Progenitor cell of endocrine pancreas (in vitro differentiated cells): ENCODE data around the gene FCRLA. TPM values are rescaled to one million over a fixed set of nuclear protein-coding genes. Genes with fewer than 3 reads are reported as not detected.
A peak's percentile ranks its signal among the peaks of the same experiment; 100 is the strongest.

Experiments used
- DNase-seq: peaks from one replicate; pipeline ENCODE4 v3.0.0; 2021; ENCODE audit warnings: low spot score; ENCODE audit not compliant: unreplicated experiment
- H3K27ac Mint-ChIP-seq: 2 replicates; pipeline ENCODE4 v1.8.0; 2021; ENCODE audit warnings: mild to moderate bottlenecking, moderate library complexity, mixed read lengths
- H3K27me3 Mint-ChIP-seq: 2 replicates; pipeline ENCODE4 v1.8.0; 2021; ENCODE audit warnings: mixed read lengths
- H3K36me3 Mint-ChIP-seq: 2 replicates; pipeline ENCODE4 v1.8.0; 2022; ENCODE audit warnings: mixed read lengths; ENCODE audit not compliant: insufficient read depth
- H3K4me1 Mint-ChIP-seq: 2 replicates; pipeline ENCODE4 v1.8.0; 2021; ENCODE audit warnings: low read depth, mixed read lengths
- H3K4me3 Mint-ChIP-seq: 2 replicates; pipeline ENCODE4 v1.8.0; 2021; ENCODE audit warnings: low read depth, mild to moderate bottlenecking, moderate library complexity, mixed read lengths
- H3K9me3 Mint-ChIP-seq: 2 replicates; pipeline ENCODE4 v1.8.0; 2021; ENCODE audit warnings: low read depth, mixed read lengths
- total RNA-seq: library from RNA; stranded (reverse); gene quantifications from 2 replicates; pipeline ENCODE4 v1.2.1, GENCODE V29; 2021
- TF ChIP-seq, protein P1 (sequence below): fragments of 200-600 bp; sonication (generic); IDR thresholded peaks from one replicate; pipeline ENCODE4 v1.5.0; 2021; ENCODE audit warnings: antibody characterized with exemption, mild to moderate bottlenecking; ENCODE audit not compliant: unreplicated experiment

FCRLA gene
- total RNA-seq, 1 donor from 2014 or later, result not detected

DNA sequence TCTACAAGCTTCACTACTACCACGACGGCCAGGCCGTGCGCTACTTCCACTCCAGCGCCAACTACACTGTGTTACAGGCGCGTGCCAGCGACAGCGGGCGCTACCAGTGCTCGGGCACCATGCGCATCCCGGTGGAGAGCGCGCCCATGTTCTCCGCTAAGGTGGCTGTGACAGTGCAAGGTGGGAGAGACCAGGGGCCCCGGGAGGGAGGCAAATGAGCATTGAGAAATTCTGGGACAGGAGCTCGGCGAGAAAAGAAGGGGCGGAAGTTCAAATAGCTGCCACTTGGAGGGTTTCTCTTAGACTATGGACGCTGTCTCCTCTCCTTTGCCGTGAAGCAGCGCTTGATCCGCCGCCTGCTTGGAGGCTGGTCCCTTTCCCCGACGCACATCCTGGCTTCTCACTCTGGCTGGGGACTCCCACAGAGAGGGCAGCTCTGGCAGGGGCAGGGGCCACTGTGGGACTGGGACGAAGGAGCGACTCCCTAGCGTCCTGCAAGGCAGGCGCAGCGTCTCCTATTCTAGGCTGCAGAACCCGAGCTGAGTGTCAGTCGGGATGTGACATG lies 19.0 kb downstream of the FCRLA start:
- DNase-seq, result peak; percentile 32
- Mint-ChIP-seq H3K4me3 (peak overlapping the region; percentile 78), H3K4me1 (peaks cover 12% of the 10 kb centered on the region), H3K27me3 (peaks cover 47% of the 10 kb centered on the region), H3K36me3 (no peaks in the 10 kb centered on the region), H3K9me3 (no peaks in the 10 kb centered on the region), H3K27ac (peak overlapping the region; percentile 51)
- TF ChIP-seq, protein P1, sequence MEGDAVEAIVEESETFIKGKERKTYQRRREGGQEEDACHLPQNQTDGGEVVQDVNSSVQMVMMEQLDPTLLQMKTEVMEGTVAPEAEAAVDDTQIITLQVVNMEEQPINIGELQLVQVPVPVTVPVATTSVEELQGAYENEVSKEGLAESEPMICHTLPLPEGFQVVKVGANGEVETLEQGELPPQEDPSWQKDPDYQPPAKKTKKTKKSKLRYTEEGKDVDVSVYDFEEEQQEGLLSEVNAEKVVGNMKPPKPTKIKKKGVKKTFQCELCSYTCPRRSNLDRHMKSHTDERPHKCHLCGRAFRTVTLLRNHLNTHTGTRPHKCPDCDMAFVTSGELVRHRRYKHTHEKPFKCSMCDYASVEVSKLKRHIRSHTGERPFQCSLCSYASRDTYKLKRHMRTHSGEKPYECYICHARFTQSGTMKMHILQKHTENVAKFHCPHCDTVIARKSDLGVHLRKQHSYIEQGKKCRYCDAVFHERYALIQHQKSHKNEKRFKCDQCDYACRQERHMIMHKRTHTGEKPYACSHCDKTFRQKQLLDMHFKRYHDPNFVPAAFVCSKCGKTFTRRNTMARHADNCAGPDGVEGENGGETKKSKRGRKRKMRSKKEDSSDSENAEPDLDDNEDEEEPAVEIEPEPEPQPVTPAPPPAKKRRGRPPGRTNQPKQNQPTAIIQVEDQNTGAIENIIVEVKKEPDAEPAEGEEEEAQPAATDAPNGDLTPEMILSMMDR, result peak; percentile 52

DNA sequence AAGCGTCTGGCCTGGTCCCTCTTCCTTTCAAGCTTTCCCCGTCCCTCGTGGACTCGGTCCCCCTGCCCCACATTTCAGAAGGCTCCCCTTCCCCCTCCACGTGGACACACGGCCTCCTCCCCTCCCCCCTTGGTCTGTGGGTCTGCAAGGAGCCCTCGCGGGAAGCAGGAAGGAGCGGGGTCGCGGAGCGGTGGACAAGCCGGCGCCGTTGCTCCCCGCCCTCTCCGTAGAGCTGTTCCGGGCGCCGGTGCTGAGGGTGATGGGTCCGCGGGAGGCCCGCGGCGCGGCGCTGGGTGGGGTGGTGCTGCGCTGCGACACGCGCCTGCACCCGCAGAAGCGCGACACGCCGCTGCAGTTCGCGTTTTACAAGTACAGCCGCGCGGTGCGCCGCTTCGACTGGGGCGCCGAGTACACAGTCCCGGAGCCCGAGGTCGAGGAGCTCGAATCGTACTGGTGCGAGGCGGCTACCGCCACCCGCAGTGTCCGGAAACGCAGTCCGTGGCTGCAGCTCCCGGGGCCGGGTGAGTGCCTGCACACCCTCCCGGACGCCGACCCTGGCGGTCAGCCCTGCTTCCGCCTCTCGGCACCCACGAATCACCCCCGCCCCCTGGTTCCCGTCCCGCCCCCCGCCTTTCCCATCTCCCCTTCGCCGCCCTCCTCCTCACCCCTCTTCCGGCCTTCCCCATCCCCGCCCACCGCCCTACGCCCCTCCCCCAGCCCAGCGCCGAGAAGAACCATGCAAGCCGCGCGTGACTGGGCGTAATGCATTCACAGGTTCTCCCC lies 19.6 kb downstream of the FCRLA start:
- DNase-seq, result peak; percentile 76
- H3K36me3 Mint-ChIP-seq, result no peaks in the 10 kb centered on the region
- H3K27ac Mint-ChIP-seq, result peak overlapping the region; percentile 88
- peaks cover 19% of the 10 kb centered on the region for H3K4me1 Mint-ChIP-seq
- TF ChIP-seq, protein P1, result peak; percentile 26
- peaks cover 49% of the 10 kb centered on the region for H3K27me3 Mint-ChIP-seq
- peak overlapping the region; percentile 78 for H3K4me3 Mint-ChIP-seq
- no peaks in the 10 kb centered on the region for H3K9me3 Mint-ChIP-seq

GRCh38 chr1:161727256-161727924 lies 20.4 kb downstream of the FCRLA start:
- peaks cover 21% of the 10 kb centered on the region for H3K4me1 Mint-ChIP-seq
- H3K9me3 Mint-ChIP-seq, result no peaks in the 10 kb centered on the region
- no peak for DNase-seq
- TF ChIP-seq, protein P1, result no peak
- H3K36me3 Mint-ChIP-seq, result no peaks in the 10 kb centered on the region
- H3K27ac Mint-ChIP-seq, result peak overlapping the region; percentile 88
- H3K4me3 Mint-ChIP-seq, result peak overlapping the region; percentile 78
- H3K27me3 Mint-ChIP-seq, result peaks cover 47% of the 10 kb centered on the region

DNA sequence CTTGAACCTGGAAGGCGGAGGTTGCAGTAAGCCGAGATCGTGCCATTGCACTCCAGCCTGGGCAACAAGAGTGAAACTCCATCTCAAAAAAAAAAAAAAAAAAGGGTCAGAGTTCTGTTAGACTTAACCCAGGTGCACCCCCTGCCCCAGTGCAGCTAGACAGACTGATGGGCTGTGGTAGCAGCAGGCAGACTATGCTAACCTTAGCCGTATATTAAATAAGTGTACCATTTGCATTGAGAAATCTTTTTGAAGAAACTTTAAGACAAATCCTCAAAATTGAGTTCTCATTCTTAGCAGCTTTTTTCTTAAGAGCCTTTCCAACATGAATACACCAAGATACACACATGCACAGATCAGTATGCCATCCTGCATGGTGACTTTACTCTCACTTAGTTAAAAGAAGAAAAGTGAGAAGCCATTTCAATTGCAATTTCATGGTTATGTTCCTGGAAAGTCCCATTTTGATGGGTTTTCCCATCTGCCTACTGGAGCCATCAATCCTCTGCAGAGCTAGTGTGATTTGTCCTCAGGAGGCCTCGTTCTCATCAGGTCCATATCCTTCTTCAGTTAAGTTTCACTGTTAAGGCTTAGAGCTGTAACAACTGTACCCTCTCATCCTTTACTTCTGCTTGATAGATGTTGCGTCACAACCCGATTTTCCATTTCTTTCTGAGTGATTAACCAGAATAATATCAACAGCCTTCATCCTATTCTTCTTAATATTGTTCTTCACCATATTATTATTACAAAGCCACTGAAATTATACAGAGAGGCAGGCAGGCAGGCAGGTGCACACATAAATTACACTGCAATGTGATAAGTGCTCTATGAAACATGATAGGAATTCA lies 21.6 kb downstream of the FCRLA start:
- no peaks in the 10 kb centered on the region for H3K36me3 Mint-ChIP-seq
- peak overlapping the region; percentile 78 for H3K4me3 Mint-ChIP-seq
- H3K27ac Mint-ChIP-seq, result no peak overlapping the region
- DNase-seq, result no peak
- H3K27me3 Mint-ChIP-seq, result peaks cover 46% of the 10 kb centered on the region
- peaks cover 20% of the 10 kb centered on the region for H3K4me1 Mint-ChIP-seq
- H3K9me3 Mint-ChIP-seq, result no peaks in the 10 kb centered on the region
- TF ChIP-seq, protein P1, result no peak

GRCh38 chr1:161730050-161730564 lies 23.1 kb downstream of the FCRLA start:
- no peak for DNase-seq
- no peaks in the 10 kb centered on the region for H3K36me3 Mint-ChIP-seq
- H3K4me1 Mint-ChIP-seq, result peaks cover 17% of the 10 kb centered on the region
- no peaks in the 10 kb centered on the region for H3K9me3 Mint-ChIP-seq
- H3K27me3 Mint-ChIP-seq, result peaks cover 39% of the 10 kb centered on the region
- H3K4me3 Mint-ChIP-seq, result no peak overlapping the region
- TF ChIP-seq, protein P1, result no peak
- no peak overlapping the region for H3K27ac Mint-ChIP-seq
